WTC11 (cell line): ENCODE measurements around the gene CLDN20. TPM values are rescaled to one million over a fixed set of nuclear protein-coding genes. Genes with fewer than 3 reads are reported as not detected.

ENCODE experiments used
- AFF4 ChIP-seq: sonication (generic); formaldehyde crosslinking; IDR thresholded peaks from 2 replicates; pipeline ENCODE4 v1.8.1; 2023; ENCODE audit warnings: mild to moderate bottlenecking, missing genetic modification reagents, borderline replicate concordance
- CDX4 ChIP-seq: fragments of 250-450 bp; sonication (Bioruptor Pico); IDR thresholded peaks from 2 replicates; pipeline ENCODE4 v1.9.0; 2021; ENCODE audit warnings: moderate library complexity, mild to moderate bottlenecking, inconsistent platforms, borderline replicate concordance
- CREB1 ChIP-seq: sonication (generic); formaldehyde crosslinking; IDR thresholded peaks from 2 replicates; pipeline ENCODE4 v1.8.0; 2023; ENCODE audit warnings: mild to moderate bottlenecking, missing genetic modification reagents
- E2F1 ChIP-seq: sonication (generic); formaldehyde crosslinking; IDR thresholded peaks from 2 replicates; pipeline ENCODE4 v1.8.0; 2022; ENCODE audit warnings: mild to moderate bottlenecking, missing genetic modification reagents
- GABPB1 ChIP-seq: sonication (generic); formaldehyde crosslinking; IDR thresholded peaks from 2 replicates; pipeline ENCODE4 v1.8.1; 2023; ENCODE audit warnings: mild to moderate bottlenecking, missing genetic modification reagents
- HMGA2 ChIP-seq: fragments of 250-450 bp; sonication (Bioruptor Pico); IDR thresholded peaks from 2 replicates; pipeline ENCODE4 v1.4.0; 2021; ENCODE audit warnings: mild to moderate bottlenecking, moderate library complexity
- HMGXB4 ChIP-seq: sonication (generic); formaldehyde crosslinking; IDR thresholded peaks from 2 replicates; pipeline ENCODE4 v1.8.1; 2023; ENCODE audit warnings: mild to moderate bottlenecking, moderate library complexity, missing genetic modification reagents
- MXD4 ChIP-seq: fragments of 250-450 bp; sonication (Bioruptor Pico); IDR thresholded peaks from 2 replicates; pipeline ENCODE4 v1.8.0; 2021; ENCODE audit warnings: mild to moderate bottlenecking, moderate library complexity, borderline replicate concordance
- NR3C1 ChIP-seq: sonication (generic); formaldehyde crosslinking; conservative IDR thresholded peaks from 2 replicates; pipeline ENCODE4 v1.8.1; 2023; ENCODE audit warnings: low read depth, mild to moderate bottlenecking, missing genetic modification reagents
- PREB ChIP-seq: sonication (generic); formaldehyde crosslinking; IDR thresholded peaks from 2 replicates; pipeline ENCODE4 v1.8.1; 2022; ENCODE audit warnings: mild to moderate bottlenecking, missing genetic modification reagents, moderate library complexity, borderline replicate concordance
- RORB ChIP-seq: fragments of 250-450 bp; sonication (Bioruptor Pico); IDR thresholded peaks from 2 replicates; pipeline ENCODE4 v1.9.0; 2021; ENCODE audit warnings: mild to moderate bottlenecking
- SMAD4 ChIP-seq: sonication (generic); formaldehyde crosslinking; IDR thresholded peaks from 2 replicates; pipeline ENCODE4 v1.8.0; 2022; ENCODE audit warnings: mild to moderate bottlenecking, missing genetic modification reagents
- STAT6 ChIP-seq: sonication (generic); formaldehyde crosslinking; conservative IDR thresholded peaks from 2 replicates; pipeline ENCODE4 v1.8.1; 2023; ENCODE audit warnings: mild to moderate bottlenecking, low read depth, missing genetic modification reagents, moderate library complexity
- USF1 ChIP-seq: sonication (generic); formaldehyde crosslinking; IDR thresholded peaks from 2 replicates; pipeline ENCODE4 v1.8.0; 2022; ENCODE audit warnings: mild to moderate bottlenecking, missing genetic modification reagents
- ZBTB43 ChIP-seq: sonication (generic); formaldehyde crosslinking; IDR thresholded peaks from 2 replicates; pipeline ENCODE4 v1.8.1; 2023; ENCODE audit warnings: mild to moderate bottlenecking, missing genetic modification reagents
- ZMAT4 ChIP-seq: fragments of 250-450 bp; sonication (Bioruptor Pico); IDR thresholded peaks from 2 replicates; pipeline ENCODE4 v1.9.0; 2021; ENCODE audit warnings: mild to moderate bottlenecking
- ZNF219 ChIP-seq: sonication (generic); formaldehyde crosslinking; IDR thresholded peaks from 2 replicates; pipeline ENCODE4 v1.8.0; 2023; ENCODE audit warnings: missing genetic modification reagents, mild to moderate bottlenecking, borderline replicate concordance
- ZNF263 ChIP-seq: sonication (generic); formaldehyde crosslinking; IDR thresholded peaks from 2 replicates; pipeline ENCODE4 v1.8.1; 2022; ENCODE audit warnings: low read depth, mild to moderate bottlenecking, moderate library complexity, missing genetic modification reagents
- ZNF317 ChIP-seq: sonication (generic); formaldehyde crosslinking; IDR thresholded peaks from 2 replicates; pipeline ENCODE4 v1.8.1; 2023; ENCODE audit warnings: low read depth, mild to moderate bottlenecking, moderate library complexity, missing genetic modification reagents, borderline replicate concordance
- ZNF423 ChIP-seq: fragments of 250-450 bp; sonication (Bioruptor Pico); IDR thresholded peaks from 2 replicates; pipeline ENCODE4 v2.1.2; 2022; ENCODE audit warnings: mild to moderate bottlenecking, moderate library complexity
- ZNF425 ChIP-seq: fragments of 250-450 bp; sonication (Bioruptor Pico); conservative IDR thresholded peaks from 2 replicates; pipeline ENCODE4 v1.9.0; 2021; ENCODE audit warnings: mild to moderate bottlenecking
- total RNA-seq: library from RNA; stranded (reverse); gene quantifications from 3 replicates; pipeline ENCODE4 v1.2.3, GENCODE V29; 2021

Gene CLDN20
- total RNA-seq, 1 experiment from 2014 or later = not detected

GRCh38 chr6:155314092-155314772 lies 50.4 kb downstream of the CLDN20 start, which contains the start of gene TFB1M (continued):
- TF ChIP-seq USF1 = no peak
- no peak for TF ChIP-seq ZNF425 (CRISPR knock-in tag)
- no peak for TF ChIP-seq NR3C1 (CRISPR knock-in tag)
- TF ChIP-seq SMAD4 (CRISPR knock-in tag) = no peak
- TF ChIP-seq GABPB1 (CRISPR knock-in tag) = no peak; the same call in 1 of the 2 replicates
- no peak for TF ChIP-seq ZNF219 (CRISPR knock-in tag)
- TF ChIP-seq ZNF423 = 0 out of 2 replicates have a peak, but pooled peaks have one; percentile 23
- TF ChIP-seq PREB (CRISPR knock-in tag) = no peak
- no peak for TF ChIP-seq ZBTB43 (CRISPR knock-in tag)
- no peak for TF ChIP-seq HMGA2 (CRISPR knock-in tag)
- no peak for TF ChIP-seq HMGXB4
- TF ChIP-seq ZMAT4 (CRISPR knock-in tag) = no peak
- TF ChIP-seq MXD4 (CRISPR knock-in tag) = no peak
- no peak for TF ChIP-seq AFF4
- no peak for TF ChIP-seq ZNF263 (CRISPR knock-in tag)
- TF ChIP-seq RORB (CRISPR knock-in tag) = no peak
- 0 out of 2 replicates have a peak, but pooled peaks have one; percentile 43 for TF ChIP-seq CREB1 (CRISPR knock-in tag)
- TF ChIP-seq E2F1 (CRISPR knock-in tag) = no peak
- TF ChIP-seq CDX4 = no peak
- no peak for TF ChIP-seq STAT6 (CRISPR knock-in tag)
- no peak for TF ChIP-seq ZNF317
